ENCODE data around the gene ROCK1.
A peak's percentile ranks its signal among the peaks of the same experiment; 100 is the strongest.
"Not testable (repeated sequence)": the region's sequence is repeated elsewhere in the genome, so short reads cannot be mapped to it uniquely, and the experiment has no call there.

ROCK1 gene

GRCh38 chr18:21111346-21112139, at the start of gene ROCK1:
Gene ROCK1, minus strand, starts transcription at chr18:21111813. Its CDS starts 903 bp downstream, at chr18:21110910.
- DNase-seq = peak; percentile 98

GRCh38 chr18:21155443-21155842, 43.8 kb upstream of the ROCK1 start:
- no peak for DNase-seq

GRCh38 chr18:21146016-21146415, 34.4 kb upstream of the ROCK1 start:
- no peak for DNase-seq

- no peak for DNase-seq
Observed at GRCh38 chr18:21145371-21145770, 33.8 kb upstream of the ROCK1 start.

- no peak for DNase-seq
Observed at GRCh38 chr18:21141668-21142422, 30.2 kb upstream of the ROCK1 start.

GRCh38 chr18:21137719-21138488, 26.3 kb upstream of the ROCK1 start:
- DNase-seq = not testable (repeated sequence)

- peak; percentile 39 for DNase-seq
Observed at GRCh38 chr18:21134895-21135294, 23.3 kb upstream of the ROCK1 start.

- no peak for DNase-seq
Observed at GRCh38 chr18:21132398-21132918, 20.8 kb upstream of the ROCK1 start.

- DNase-seq = no peak
Observed at GRCh38 chr18:21131698-21132227, 20.1 kb upstream of the ROCK1 start.

GRCh38 chr18:21129566-21130216, 18.1 kb upstream of the ROCK1 start:
- DNase-seq = no peak

GRCh38 chr18:21123290-21123926, 11.8 kb upstream of the ROCK1 start:
- DNase-seq = no peak

GRCh38 chr18:21118806-21119205, 7.2 kb upstream of the ROCK1 start:
- DNase-seq = no peak

- no peak for DNase-seq
Observed at GRCh38 chr18:21117409-21118131, 6.0 kb upstream of the ROCK1 start.

- no peak for DNase-seq
Observed at GRCh38 chr18:21115519-21116411, 4.2 kb upstream of the ROCK1 start.

- DNase-seq = no peak
Observed at GRCh38 chr18:21112543-21113105, 1.0 kb upstream of the ROCK1 start.

- no peak for DNase-seq
Observed at GRCh38 chr18:21112140-21112473, 494 bp upstream of the ROCK1 start.

- peak; percentile 29 for DNase-seq
Observed at GRCh38 chr18:21110713-21111345, 784 bp downstream of the ROCK1 start.

- no peak for DNase-seq
Observed at GRCh38 chr18:21109936-21110712, 1.5 kb downstream of the ROCK1 start.
